GM21526 (cell line): Measurements from ENCODE around the gene FANCG.

Source experiments
- ATAC-seq: cut with Tn5 transposase; IDR thresholded peaks from one replicate; pipeline ENCODE4 v1.9.1; 2021; ENCODE audit warnings: moderate library complexity; ENCODE audit not compliant: unreplicated experiment, low FRiP score

The FANCG gene

DNA sequence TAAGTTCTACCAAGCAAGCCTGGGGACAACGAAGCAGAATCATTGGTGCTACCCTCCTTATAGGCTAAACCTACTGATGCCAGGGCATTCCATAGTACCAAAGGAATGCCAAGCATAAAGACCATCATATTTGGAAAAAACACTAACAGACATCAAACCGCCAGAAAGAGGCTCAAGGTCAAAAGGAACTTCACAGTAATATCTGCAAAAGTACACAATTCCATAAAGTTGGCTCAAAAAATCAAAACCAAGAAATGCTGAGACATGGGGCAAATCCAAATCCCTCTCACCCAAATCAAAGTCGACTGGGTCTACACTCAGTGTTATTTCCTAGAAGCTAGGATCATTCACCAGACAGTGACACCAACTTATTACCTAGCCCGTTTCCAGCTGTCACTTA is 10.7 kb downstream of the FANCG start:
- ATAC-seq: no peak

DNA sequence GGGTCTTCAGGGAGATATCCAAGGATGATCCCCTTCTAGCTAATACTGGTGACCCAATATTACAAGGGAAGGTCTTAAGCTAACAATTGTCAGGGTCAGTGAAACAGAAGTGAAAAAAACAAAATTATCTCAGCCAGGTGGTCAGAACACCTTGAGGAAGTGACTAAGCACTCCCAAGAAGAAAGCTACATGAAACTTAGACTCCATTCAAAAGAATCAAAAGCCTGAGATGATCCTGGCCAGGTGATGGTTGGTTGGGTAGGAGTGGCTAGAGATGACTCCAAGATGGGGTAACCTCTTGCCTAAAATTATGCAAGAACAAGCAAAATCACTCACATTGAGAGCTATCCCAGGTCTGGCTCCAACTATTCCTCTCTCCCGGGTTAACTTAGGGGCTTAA is 12.7 kb downstream of the FANCG start:
- no peak for ATAC-seq

DNA sequence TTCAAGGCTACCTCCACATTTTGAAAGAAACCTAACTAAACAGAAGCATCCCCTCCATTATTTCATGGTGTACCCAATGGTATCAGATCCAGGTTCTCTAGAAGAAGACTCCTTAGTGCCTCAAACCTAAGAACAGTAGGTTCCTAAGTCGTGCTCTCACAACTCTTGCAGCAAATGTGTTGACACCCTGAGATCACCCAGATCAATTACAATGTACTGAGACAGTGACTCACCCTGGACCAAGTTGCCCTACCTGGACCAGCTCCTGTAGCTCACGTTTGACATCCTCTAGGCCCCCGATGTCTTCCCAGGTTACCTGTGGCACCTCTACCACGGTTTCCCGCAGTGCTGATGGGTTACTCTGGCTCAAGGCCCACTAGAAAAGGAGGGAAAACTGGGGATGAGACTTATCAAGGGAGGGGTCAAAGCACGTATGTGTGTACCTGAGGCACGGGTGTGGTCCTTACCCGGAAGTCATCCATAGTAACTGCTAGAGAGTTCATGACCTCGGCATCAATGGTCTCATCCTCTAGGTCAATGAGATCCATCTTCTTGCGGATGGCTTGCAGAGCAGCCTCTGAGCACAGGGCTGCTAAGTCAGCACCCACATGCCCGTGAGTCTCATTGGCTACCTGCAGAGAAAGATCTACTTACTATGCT is 19.1 kb downstream of the FANCG start:
- no peak for ATAC-seq

DNA sequence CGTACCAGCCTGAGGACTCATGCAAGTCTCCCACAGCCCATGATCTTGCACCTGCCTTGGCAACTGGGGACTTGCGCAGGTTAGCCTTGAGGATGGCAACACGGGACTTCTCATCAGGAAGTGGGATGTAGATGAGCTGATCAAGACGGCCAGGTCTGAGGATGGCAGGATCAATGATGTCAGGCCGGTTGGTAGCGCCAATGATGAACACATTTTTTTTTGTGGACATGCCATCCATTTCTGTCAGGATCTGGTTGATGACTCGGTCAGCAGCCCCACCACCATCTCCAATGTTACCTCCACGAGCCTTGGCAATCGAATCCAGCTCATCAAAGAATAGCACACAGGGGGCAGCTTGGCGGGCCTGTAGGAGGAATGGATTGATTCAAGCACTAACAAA is 20.3 kb downstream of the FANCG start:
- no peak for ATAC-seq

DNA sequence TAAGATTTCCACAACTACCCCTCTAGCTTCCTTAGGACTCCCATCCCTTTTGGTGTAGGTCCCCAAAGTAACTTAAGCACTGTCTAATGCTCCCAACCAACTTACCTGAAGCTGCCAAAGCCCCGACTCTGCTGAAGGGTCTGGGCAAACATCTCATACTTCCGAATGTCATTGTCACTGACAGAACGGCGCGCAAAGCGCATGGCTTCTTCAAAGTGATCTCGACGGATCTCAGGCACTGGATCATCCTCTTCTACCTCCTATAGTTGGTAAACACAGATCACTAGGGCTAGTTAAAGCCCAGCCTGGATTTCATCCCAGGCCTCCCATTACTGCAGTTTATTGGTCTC is 22.5 kb downstream of the FANCG start:
- ATAC-seq: no peak

DNA sequence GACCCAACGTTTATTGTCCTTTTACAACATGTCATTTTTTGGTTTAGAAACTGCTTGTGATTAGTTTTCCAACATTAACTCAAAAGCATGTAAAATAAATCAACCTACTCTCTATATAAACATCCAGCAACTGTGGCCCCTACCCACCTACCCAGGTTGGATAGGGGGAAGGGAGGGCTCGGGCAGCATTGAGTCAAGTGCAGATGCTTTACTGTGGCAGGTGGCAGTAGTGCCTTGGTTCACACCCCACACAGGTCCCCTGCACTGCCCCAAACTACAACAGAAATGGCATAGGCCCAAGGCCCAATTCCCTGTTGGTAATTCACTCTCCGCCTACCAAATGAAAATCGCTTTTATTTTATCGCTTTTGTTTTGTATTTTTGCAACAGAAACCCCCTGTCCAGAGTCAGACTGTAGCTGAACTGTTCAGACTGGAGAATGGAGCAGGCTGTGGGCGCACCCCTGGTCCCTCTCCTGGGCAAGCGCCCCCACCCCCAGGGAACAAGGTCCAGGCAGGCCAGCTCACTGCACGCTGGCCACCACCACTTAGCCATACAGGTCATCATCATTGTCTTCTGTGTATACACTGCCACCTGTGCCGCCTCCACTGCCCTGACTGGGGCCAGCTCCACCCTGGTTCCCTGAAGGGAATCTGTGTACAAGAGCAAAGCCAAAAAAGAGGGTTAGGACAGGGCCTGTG is 23.0 kb downstream of the FANCG start:
- ATAC-seq: no peak

DNA sequence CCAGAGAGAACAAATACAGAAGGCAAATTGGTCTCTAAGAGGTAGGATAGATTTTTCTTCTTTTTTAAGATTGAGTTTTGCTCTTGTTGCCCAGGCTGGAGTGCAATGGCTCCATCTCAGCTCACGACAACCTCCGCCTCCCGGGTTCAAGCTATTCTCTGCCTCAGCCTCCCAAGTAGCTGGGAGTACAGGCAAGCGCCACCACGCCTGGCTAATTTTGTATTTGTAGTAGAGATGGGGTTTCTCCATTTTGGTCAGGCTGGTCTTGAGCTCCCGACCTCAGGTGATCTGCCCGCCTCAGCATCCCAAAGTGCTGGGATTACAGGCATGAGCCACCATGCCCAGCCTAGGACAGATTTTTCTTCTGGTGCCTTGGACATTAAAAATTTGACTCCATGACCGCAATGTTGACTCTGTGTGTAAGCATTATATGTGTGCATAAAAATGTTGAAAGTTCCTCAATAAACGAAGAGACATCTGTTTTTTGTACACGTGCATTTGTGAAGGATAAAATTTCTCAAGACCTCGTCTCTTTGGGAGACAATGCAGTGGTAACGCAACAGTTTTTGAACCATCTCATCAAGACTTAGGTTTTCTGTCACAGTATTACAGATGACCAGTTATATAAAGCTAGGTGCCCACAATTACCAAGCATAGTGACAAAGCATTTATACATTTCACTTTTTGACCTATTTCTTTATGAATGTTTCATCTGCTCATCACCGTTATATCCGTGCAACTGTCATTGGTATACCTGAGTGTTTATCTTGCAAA is 24.7 kb downstream of the FANCG start:
- ATAC-seq: no peak

DNA sequence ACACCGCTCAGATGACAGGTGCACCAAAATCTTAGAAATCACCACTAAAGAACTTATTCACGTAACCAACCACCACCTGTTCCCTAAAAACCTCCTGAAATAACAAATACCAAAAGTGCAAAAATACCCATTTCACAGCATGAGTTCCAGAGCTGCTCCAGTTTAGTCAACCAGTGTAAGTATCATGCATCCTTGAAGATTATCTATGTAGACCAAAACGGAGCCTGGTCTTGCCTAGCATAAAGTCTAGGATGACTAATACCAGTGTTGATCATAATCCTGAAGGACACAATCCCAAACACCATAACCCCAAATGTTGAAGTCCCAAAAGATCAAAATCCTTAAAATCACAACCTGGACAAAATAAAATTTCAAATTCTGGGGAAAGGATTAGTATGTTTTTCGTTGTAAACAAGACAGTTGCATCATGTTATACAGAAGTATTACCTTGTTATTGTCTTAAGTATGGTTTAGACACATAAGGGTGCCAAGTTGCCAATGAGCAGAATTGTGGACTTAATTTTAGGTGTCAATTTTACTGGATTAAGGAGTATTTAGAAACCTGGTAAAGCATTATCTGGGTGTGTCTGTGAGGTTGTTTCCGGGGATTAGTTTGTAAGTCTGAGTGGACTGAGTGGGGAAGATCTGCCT is 25.4 kb downstream of the FANCG start:
- ATAC-seq: no peak

DNA sequence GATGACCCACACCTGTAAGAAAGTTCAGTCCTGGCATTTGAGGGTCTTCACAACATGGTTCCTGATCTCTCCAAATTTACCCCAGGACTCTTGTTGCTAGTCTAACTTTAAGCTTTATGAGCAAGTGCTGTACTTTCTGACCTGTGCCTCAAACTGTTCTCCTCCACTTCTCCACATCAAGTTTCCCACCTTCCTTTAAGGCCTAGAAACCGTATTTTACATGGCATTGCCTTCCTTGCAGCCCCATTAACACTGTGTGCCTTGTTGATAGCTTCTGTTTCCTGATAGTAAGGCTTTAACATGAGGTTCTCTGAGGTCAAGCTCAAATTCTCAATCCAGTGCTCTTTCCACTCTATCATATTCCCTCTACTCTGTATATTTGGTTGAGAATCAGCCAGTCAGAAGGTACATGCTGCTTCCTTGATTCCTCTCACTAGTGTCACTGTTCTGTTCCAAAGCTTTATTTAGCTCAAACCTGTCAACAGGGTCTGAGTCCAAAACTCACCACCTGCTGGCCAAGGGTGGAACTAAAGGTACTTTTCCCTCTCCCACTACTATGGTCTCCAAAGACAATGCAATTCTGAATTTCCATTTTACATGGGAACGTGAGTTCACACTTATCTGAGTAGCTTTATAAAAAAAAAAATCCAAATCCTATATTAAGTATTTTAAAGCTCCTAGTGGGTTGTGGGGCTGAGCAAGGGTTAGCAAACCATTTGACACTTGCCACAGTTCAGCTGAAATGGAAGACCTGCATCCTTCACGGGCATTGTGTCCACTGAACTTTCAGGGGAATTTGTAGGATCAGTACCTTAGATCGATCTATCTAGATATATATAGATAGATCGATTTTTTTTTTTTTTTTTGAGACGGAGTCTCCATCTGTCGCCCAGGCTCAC is 28.4 kb downstream of the FANCG start:
- ATAC-seq: no peak

DNA sequence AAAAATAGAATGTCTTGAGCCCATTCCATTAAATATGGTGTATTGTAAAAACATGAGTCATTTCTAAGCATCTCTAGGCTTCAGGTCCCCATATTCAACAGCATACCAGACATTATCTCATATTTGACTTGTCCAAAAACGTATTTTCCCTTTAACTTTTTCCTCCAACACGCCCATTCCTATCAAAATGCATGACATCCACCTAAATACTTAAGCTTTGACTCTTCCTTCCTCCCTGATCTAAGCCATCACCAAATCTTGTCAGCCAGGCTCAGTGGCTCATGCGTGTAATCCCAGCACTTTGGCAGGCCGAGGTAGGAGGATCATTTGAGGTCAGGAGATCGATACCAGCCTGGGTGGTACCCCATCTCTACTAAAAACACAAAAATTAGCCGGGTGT is 31.2 kb downstream of the FANCG start:
- no peak for ATAC-seq

DNA sequence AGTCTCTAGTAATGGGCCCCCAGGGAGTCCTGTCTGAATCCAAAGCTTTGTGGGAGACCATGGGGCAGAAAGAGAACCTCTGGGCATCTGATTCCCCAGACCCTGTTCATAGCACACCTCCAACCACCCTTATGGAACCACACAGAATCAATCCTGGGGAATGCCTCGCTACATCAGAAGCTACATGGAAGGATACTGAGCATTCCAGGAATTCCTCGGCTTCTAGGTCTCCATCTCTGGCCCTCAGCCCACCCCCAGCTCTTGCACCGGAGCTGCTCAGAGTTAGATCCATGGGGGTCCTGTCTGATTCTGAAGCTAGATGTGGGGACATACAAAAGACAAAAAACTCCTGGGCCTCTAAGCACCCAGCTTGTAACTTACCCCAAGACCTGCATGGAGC is 35.7 kb downstream of the FANCG start:
- no peak for ATAC-seq

DNA sequence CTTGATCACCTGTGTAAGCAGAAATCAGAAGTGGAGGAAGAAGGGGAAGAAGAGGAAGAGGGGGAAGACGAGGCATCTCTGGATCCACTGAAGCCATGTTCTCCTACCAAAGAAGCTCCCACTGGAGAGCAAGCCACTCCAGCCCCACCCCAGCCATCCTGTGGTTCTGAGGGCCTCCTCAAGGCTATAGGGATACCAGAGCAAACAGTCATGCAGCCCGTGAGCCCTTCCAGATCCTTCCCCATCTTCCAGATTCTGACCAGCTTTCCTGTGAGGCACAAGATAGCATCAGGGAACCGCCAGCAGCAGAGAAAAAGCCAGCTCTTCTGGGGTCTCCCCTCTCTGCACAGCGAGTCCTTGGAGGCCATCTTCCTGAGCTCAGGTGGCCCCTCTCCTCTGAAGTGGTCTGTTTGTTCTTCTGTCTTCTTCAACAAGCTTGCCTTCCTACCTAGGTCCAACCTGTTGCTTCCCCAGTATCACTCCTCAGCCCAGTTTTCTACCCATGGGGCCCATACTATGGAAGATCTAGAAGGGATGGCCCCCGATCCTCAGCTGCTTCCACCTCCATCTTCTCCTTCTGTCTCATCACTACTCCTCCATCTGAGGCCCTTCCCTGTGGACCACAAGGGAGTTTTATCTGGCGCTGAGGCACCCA is 36.7 kb downstream of the FANCG start:
- ATAC-seq: no peak

DNA sequence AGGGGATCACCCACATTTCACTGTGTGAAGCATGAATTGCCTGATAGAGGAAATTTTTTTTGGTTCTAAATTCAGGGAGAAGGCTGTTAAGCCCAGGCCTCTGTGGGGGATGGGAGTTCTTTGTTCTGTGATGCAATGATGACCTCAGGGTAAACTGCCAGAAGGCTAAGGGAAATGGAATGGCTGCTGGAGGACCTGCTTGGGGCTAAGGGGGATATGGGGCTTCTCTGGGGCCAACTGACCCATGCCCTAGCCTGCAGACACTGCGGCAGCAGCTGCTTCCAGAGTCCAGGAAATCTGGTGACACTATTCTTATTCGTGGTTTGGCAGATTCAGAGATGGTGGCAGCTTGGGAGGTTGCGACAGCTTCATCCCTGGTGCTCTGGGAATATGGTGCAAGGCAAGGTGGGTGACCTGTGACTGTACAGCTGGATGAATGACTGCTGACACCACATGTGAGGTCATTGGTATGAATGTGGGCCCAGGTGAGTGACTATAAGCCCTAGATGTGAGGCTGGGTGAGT is 37.6 kb downstream of the FANCG start:
- no peak for ATAC-seq

DNA sequence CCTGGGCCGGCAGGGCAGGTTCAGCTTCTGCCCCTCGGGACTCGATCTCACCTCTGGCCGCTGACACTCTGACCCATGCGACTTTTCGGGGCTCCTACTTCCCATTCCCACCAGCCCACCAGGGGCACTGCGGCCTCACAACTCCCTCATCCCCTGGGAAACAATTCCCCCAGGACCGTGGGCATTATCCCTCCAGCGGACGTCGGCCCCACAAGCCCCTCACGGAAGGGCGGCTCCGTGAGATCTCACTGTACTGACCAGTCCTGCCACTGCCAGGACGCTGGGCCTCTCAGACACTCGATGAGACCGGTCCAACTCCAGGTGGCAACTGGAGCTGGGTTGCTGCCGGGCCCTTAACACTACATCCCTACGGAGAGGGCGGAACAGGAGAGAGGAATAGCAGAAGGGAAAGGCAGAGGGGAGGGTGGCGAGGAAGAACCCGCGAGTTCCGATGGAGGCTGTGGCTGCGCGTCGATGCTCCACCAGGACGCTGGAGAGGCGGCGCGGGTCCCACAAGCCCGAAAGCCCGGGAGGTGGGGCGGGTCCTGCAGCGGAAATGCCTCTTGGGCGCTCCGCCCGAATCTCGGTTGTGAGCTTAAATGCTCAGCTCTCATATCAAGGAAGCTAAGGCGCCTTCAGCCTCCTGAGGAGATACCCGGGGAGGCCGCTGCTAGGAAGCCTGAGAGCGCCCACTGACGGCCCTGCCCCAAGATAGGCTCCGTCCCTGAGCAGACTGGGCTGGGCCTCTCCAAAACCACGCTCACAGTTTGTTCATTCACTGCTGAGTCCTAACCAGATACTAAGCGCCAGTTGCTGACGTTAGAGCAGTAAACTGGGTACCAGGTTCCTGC is 43.7 kb downstream of the FANCG start:
- ATAC-seq: no peak

DNA sequence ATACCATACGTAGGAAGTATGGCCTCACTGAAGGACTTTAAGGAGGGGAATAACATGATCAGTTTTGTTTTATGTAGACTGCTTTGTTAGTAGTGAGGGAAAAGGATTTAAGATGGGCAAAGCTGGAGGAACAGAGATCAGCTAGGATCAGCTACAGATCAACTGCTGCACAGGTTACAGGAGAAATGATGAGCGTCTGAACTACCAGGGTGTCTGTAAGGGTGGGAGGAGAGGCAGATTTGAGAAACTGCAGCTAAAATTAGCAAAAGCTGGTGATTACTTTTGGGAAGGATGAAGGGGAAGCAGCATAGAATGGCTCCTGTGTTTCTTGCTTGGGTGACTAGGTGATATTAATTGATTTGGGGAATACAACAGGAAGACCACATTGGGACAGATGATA is 46.6 kb downstream of the FANCG start:
- ATAC-seq: no peak

DNA sequence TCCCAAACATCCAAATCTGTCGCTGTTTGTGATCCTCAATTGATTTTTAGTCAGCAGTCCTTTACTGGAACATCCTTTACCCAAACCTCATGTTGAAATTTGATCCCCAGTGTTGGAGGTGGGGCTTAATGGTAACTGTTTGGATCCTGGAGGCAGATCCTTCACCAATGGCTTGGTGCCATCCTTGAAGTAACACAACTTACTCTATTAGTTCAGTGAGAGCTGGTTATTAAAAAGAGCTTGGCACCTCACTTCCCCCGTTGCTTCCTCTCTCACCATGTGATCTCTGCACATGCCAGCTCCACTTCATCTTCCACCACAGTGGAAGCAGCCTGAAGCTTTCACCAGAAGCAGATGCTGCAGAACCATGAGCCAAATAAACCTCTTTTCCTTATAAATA is 49.9 kb downstream of the FANCG start:
- no peak for ATAC-seq

DNA sequence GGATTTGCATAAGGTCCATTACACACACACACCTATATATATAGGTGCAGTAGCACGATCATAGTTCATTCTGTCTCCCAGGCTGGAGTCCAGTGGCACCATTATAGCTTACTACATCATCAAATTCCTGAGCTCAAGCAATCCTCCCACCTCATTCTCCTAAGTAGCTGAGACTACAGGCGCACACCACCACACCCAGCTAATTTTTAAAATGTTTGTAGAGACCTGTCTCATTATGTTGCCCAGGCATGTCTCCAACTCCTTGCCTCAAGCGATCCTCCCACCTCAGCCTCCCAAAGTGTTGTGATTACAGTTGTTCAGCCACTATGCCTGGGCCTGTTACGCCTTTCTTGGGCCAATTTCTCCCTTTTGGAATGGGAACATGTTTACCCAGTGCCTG is 50.5 kb downstream of the FANCG start:
- no peak for ATAC-seq

DNA sequence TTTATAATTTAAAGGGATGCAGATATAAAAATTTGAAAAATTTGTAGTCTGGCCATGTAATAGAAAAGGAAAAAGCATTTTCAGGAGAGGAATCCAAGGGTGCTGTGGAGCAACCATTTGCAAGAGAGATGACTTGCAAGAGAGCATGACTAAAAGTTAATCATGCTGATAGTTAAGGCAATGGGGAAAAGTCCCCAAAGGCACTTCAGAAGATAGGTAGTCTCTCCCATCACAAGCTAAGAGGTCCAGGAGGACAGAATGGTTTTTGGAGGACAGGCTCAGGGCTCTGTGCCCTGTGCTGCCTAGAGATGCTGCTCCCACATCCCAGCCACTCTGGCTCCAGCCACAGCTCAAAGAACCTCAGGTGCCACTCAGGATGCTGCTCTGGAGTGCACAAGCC is 51.4 kb downstream of the FANCG start:
- no peak for ATAC-seq

DNA sequence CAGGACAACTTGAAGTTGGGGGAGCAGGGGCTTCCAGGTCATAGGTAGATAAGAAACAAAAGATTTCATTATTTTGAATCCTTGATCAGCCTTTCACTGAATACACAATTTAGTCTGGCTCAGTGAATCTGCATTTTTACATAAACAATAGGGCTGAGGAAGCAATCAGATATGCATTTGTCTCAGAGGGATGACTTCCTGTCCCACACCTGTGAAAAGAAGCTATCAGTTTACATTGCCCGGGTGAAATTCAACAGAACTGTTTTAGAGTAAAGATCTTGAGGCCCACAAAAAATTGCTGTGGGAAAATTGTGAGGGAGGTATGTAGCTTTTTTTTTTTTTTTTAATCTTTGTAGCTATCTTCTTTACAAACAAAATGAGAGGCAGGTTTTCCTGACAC is 51.9 kb downstream of the FANCG start:
- ATAC-seq: no peak
